Endothelial cell of umbilical vein (primary cell): ENCODE results near the gene SPAG6.

Experiments used
- MAX ChIP-seq: IDR thresholded peaks from 2 replicates; pipeline ENCODE4 v1.6.1; 2011; ENCODE audit not compliant: insufficient read depth, insufficient read length
- TF ChIP-seq, protein P1 (sequence below), 2 donors: IDR thresholded peaks; 1 replicate in 1 of 2; 2 replicates in 1 of 2; pipeline ENCODE4 v1.5.1; 2011; ENCODE audit warnings: low read length in 2 of 2, mild to moderate bottlenecking in 2 of 2, moderate library complexity in 2 of 2, control low read depth in 1 of 2, inconsistent platforms in 1 of 2, low read depth in 1 of 2; ENCODE audit not compliant: insufficient read depth in 1 of 2; ENCODE audit errors: extremely low read depth in 1 of 2

DNA sequence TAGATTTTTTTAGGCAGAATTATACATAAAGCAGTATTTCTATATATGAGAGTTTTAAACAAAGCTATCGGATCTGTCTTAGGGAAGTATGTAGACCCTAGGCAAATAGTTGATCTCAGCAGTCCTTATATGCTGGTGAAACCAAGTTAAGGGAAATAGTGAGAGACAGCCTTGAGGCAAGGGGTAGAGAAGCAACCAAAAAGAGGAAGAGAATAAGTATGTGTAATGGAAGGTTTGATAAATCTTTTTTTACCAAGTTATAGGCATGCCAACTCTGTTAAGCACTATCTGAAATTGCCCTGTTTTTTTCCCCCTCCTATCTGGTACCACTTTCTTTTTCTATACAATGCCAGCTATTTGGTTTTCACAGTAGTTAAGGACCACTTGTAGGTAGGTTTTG is 19.9 kb downstream of the SPAG6 start:
- TF ChIP-seq, protein P1, sequence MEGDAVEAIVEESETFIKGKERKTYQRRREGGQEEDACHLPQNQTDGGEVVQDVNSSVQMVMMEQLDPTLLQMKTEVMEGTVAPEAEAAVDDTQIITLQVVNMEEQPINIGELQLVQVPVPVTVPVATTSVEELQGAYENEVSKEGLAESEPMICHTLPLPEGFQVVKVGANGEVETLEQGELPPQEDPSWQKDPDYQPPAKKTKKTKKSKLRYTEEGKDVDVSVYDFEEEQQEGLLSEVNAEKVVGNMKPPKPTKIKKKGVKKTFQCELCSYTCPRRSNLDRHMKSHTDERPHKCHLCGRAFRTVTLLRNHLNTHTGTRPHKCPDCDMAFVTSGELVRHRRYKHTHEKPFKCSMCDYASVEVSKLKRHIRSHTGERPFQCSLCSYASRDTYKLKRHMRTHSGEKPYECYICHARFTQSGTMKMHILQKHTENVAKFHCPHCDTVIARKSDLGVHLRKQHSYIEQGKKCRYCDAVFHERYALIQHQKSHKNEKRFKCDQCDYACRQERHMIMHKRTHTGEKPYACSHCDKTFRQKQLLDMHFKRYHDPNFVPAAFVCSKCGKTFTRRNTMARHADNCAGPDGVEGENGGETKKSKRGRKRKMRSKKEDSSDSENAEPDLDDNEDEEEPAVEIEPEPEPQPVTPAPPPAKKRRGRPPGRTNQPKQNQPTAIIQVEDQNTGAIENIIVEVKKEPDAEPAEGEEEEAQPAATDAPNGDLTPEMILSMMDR (IDR thresholded peaks at IDR 0.05; ENCODE audit: extremely low read depth in 1 of 2, insufficient read depth in 1 of 2, low read depth in 1 of 2, low read length in 2 of 2), result no peak
- TF ChIP-seq MAX, result no peak
